GM23248 (cell line): ENCODE results near the gene NKG7. TPM values are rescaled to one million over a fixed set of nuclear protein-coding genes. Genes with fewer than 3 reads are reported as not detected.

Experiments used
- DNase-seq: peaks from one replicate; pipeline ENCODE4 v3.0.0-alpha.2; 2015
- H2AFZ ChIP-seq: fragments of 200-600 bp; sonication (generic); 2 replicates; pipeline ENCODE4 v1.6.1; 2016; ENCODE audit warnings: antibody characterized with exemption
- H3F3A ChIP-seq: fragments of 200-600 bp; sonication (generic); 2 replicates; pipeline ENCODE4 v1.6.1; 2016; ENCODE audit warnings: mild to moderate bottlenecking, antibody characterized with exemption, mixed run types; ENCODE audit not compliant: insufficient read depth
- H3K27ac ChIP-seq: fragments of 200-600 bp; sonication (generic); 2 replicates; pipeline ENCODE4 v1.5.1; 2016; ENCODE audit warnings: mild to moderate bottlenecking
- H3K27me3 ChIP-seq: fragments of 200-600 bp; sonication (generic); replicated peaks from 2 replicates; pipeline ENCODE4 v1.6.1; 2016; ENCODE audit warnings: mild to moderate bottlenecking; ENCODE audit not compliant: insufficient read depth
- H3K36me3 ChIP-seq: fragments of 200-600 bp; sonication (generic); 2 replicates; pipeline ENCODE4 v1.6.1; 2016; ENCODE audit warnings: low read depth, mild to moderate bottlenecking
- H3K4me1 ChIP-seq: fragments of 200-600 bp; sonication (generic); 2 replicates; pipeline ENCODE4 v1.6.1; 2016; ENCODE audit warnings: mild to moderate bottlenecking; ENCODE audit not compliant: insufficient read depth
- H3K4me2 ChIP-seq: fragments of 200-600 bp; sonication (generic); one replicate; pipeline ENCODE4 v1.6.1; 2016; ENCODE audit warnings: mild to moderate bottlenecking; ENCODE audit not compliant: unreplicated experiment
- H3K4me3 ChIP-seq: fragments of 200-600 bp; sonication (generic); 2 replicates; pipeline ENCODE4 v1.5.1; 2016; ENCODE audit warnings: mild to moderate bottlenecking
- H3K79me2 ChIP-seq: fragments of 200-600 bp; sonication (generic); 2 replicates; pipeline ENCODE4 v1.6.1; 2016; ENCODE audit warnings: mild to moderate bottlenecking; ENCODE audit not compliant: insufficient read depth
- H3K9ac ChIP-seq: fragments of 200-600 bp; sonication (generic); 2 replicates; pipeline ENCODE4 v1.6.1; 2016; ENCODE audit warnings: mild to moderate bottlenecking
- H3K9me2 ChIP-seq: fragments of 200-600 bp; sonication (generic); 2 replicates; pipeline ENCODE4 v1.6.1; 2016; ENCODE audit warnings: mixed run types, mild to moderate bottlenecking, moderate library complexity; ENCODE audit not compliant: insufficient read depth
- H3K9me3 ChIP-seq: fragments of 200-600 bp; sonication (generic); one replicate; pipeline ENCODE4 v1.6.1; 2017; ENCODE audit warnings: low read depth
- H4K20me1 ChIP-seq: fragments of 200-600 bp; sonication (generic); 2 replicates; pipeline ENCODE4 v1.6.0; 2016; ENCODE audit not compliant: insufficient read depth
- EZH2 ChIP-seq: fragments of 200-600 bp; sonication (generic); IDR thresholded peaks from 2 replicates; pipeline ENCODE4 v1.6.1; 2018; ENCODE audit warnings: antibody characterized with exemption, mild to moderate bottlenecking; ENCODE audit not compliant: insufficient read depth, poor library complexity, severe bottlenecking
- EZH2phosphoT487 ChIP-seq: fragments of 200-600 bp; sonication (generic); IDR thresholded peaks from 2 replicates; pipeline ENCODE4 v1.6.1; 2018; ENCODE audit warnings: antibody characterized with exemption, moderate library complexity, mild to moderate bottlenecking, low read depth; ENCODE audit not compliant: insufficient read depth
- WGBS, 2 experiments: methylation state at CpG; one replicate each; pipeline ENCODE4 v1.1.6; 2015 to 2017; ENCODE audit warnings: low lambda C conversion rate in 2 of 2, low coverage in 1 of 2; ENCODE audit errors: missing lambda C conversion rate in 2 of 2; 5-methylcytosine and 5-hydroxymethylcytosine counted together
- in situ Hi-C: fragments of 300-500 bp; cut with MboI; formaldehyde crosslinking; loops from 2 replicates; pipeline ENCODE4 v1.15.0; 2020
- polyA plus RNA-seq: library from polyadenylated mRNA; unstranded; fragments of >200 nt; fragmentation: Nextera tagmentation; extraction: Ambion mirVana; gene quantifications from 2 replicates; pipeline ENCODE4 v1.2.1, GENCODE V29; 2016
- total RNA-seq: library from RNA; depleted of rRNA; stranded (reverse); fragments of >200 nt; shearing (Covaris generic); gene quantifications from 2 replicates; pipeline ENCODE4 v1.2.3, GENCODE V29; 2014

NKG7 gene
- total and polyA plus RNA-seq, 2 experiments from 2014 or later: not detected

GRCh38 chr19:51330366-51330765 is 42.1 kb downstream of the NKG7 start:
- no peaks in the 10 kb centered on the region for H3K36me3 ChIP-seq
- no peak overlapping the region for H3K4me2 ChIP-seq
- no peaks in the 10 kb centered on the region for H4K20me1 ChIP-seq
- H2AFZ ChIP-seq: no peak overlapping the region
- H3K9ac ChIP-seq: no peak overlapping the region
- no peak for DNase-seq
- 90 to 96% methylated on average over 4 of the region's 4 CpGs for WGBS, 2 experiments
- in situ Hi-C loops: no loop called here
- peaks cover 14% of the 10 kb centered on the region for H3K27me3 ChIP-seq
- H3K27ac ChIP-seq: no peak overlapping the region
- H3F3A ChIP-seq: no peaks in the 10 kb centered on the region
- H3K4me1 ChIP-seq: peaks cover 4% of the 10 kb centered on the region
- H3K9me2 ChIP-seq: no peaks in the 10 kb centered on the region
- H3K9me3 ChIP-seq: no peaks in the 10 kb centered on the region
- no peaks in the 10 kb centered on the region for H3K79me2 ChIP-seq
- H3K4me3 ChIP-seq: no peak overlapping the region
- TF ChIP-seq EZH2phosphoT487 (no peak), EZH2 (no peak)

DNA sequence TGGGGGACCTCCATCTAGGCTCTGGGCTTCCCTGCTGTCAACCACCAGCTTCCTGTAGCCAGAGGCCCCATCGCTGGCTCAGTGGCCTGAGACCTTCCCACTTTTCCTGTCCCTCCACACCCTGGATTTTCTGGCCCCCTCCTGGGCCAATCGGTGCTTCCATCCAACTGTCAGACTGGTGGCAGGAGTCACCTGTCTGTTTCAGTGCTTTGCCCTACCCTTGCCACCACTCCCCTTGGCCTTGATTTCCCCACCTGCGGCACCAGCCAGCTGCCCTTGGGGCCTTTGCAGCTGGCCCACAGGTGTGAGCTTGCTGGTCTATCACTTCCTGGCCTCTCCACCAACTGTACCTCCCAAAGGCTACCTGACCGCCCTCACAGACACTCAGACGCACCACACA is 43.0 kb downstream of the NKG7 start:
- Histone ChIP-seq H3K36me3 (no peaks in the 10 kb centered on the region), H3K27ac (no peak overlapping the region), H3K4me1 (peaks cover 4% of the 10 kb centered on the region), H3K27me3 (peaks cover 14% of the 10 kb centered on the region), H3F3A (no peaks in the 10 kb centered on the region), H3K4me3 (no peak overlapping the region), H2AFZ (no peak overlapping the region), H3K79me2 (no peaks in the 10 kb centered on the region), H3K9ac (no peak overlapping the region), H3K4me2 (no peak overlapping the region), H3K9me2 (no peaks in the 10 kb centered on the region), H3K9me3 (no peaks in the 10 kb centered on the region), H4K20me1 (no peaks in the 10 kb centered on the region)
- 81 to 85% methylated on average over 5 of the region's 5 CpGs for WGBS, 2 experiments
- in situ Hi-C loops: no loop called here
- DNase-seq: no peak
- TF ChIP-seq EZH2: no peak
- no peak for TF ChIP-seq EZH2phosphoT487

DNA sequence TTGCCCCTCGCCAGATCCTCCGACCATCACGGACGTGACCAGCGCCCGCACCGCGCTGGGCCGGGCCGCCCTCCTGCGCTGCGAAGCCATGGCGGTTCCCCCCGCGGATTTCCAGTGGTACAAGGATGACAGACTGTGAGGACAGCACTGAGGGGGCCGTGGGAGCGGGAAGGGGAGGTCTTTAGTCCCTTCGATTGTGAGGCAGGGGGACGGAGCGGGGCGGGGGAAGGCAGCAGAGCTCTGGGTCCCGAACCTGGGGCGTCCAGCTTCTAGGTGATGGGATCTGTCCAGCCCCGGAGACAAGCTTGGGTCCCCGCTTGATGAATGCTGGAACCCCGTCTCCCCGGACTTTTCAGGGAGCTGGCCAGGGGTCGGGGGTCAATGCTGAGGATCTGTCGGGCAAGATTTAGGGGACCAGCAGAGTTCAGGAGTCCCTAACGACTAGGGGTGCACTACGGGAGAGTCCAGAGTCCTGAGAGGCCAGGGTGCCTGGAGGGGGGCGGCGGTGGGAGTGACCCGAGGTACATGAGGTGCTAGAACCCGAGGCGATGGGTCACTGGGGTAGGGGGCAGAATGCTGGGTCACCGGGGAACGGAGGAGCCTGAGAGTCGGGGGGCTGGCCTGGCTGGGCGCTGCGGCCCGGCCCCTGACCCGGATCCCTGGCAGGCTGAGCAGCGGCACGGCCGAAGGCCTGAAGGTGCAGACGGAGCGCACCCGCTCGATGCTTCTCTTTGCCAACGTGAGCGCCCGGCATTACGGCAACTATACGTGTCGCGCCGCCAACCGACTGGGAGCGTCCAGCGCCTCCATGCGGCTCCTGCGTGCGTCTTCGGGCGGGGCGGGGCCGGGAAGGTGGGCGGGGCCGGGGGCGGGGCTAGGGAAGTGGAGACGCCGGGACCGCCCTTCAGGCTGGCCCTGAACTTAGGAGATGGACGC is 45.1 kb downstream of the NKG7 start:
- H3K4me1 ChIP-seq: peaks cover 4% of the 10 kb centered on the region
- H3K4me2 ChIP-seq: peak overlapping the region; percentile 47
- H3K79me2 ChIP-seq: no peaks in the 10 kb centered on the region
- peak overlapping the region; percentile 50 for H3K4me3 ChIP-seq
- H2AFZ ChIP-seq: peak overlapping the region; percentile 50; the same call in 1 of the 2 replicates
- in situ Hi-C loops: no loop called here
- H3K9me2 ChIP-seq: no peaks in the 10 kb centered on the region
- no peaks in the 10 kb centered on the region for H3K9me3 ChIP-seq
- peak; percentile 83 for DNase-seq
- no peaks in the 10 kb centered on the region for H3F3A ChIP-seq
- peak; percentile 59 for TF ChIP-seq EZH2
- no peak for TF ChIP-seq EZH2phosphoT487
- H4K20me1 ChIP-seq: no peaks in the 10 kb centered on the region
- H3K27ac ChIP-seq: no peak overlapping the region
- H3K9ac ChIP-seq: no peak overlapping the region
- WGBS, 2 experiments: 3 to 4% methylated on average over 54 to 70 of the region's 75 CpGs
- no peaks in the 10 kb centered on the region for H3K36me3 ChIP-seq
- peaks cover 14% of the 10 kb centered on the region for H3K27me3 ChIP-seq

DNA sequence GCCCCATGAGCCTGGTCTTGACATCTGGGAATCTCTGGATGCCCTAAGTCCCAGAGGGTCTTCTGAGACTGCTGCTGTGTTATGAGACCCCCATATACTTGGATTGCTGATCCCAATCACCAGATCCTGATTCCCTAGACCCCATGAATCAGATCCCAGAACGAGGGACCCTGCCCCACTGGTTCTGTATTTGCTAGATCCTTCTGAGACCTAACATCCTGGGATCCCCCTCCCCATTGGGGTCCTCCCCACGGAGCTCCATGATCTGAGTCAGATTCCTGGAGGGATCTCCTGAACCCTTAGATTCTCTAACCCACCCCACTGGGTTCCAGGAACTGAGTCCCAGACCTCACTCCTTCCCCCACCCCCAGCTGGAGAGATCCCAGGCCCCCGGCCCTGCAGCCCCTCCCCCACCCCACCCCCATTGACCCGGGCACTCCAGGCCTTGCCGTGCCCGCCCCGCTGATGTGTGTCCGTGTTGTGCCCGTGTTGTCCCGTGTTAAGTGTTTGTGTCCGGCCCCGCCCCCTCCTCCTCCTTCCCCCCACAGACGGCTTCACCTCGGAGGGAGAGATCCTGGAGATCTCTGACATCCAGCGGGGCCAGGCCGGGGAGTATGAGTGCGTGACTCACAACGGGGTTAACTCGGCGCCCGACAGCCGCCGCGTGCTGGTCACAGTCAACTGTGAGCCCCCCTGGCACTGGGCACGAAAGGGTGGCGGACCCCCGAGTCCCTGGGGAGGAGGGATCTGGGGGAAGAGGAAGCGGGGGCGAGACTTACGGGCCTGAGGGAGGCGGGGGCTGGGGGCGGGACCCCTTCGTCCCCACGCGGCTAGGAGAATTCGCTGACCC is 46.0 kb downstream of the NKG7 start:
- Histone ChIP-seq H3K27me3 (peaks cover 14% of the 10 kb centered on the region), H3K4me2 (no peak overlapping the region), H3K79me2 (no peaks in the 10 kb centered on the region), H2AFZ (0 out of 2 replicates have a peak overlapping the region, but pooled peaks have one; percentile 50), H3K4me3 (no peak overlapping the region), H3K36me3 (no peaks in the 10 kb centered on the region), H3K4me1 (peaks cover 4% of the 10 kb centered on the region), H4K20me1 (no peaks in the 10 kb centered on the region), H3K9me3 (no peaks in the 10 kb centered on the region), H3K27ac (no peak overlapping the region), H3F3A (no peaks in the 10 kb centered on the region), H3K9ac (no peak overlapping the region), H3K9me2 (no peaks in the 10 kb centered on the region)
- WGBS, 2 experiments: 11 to 14% methylated on average over 17 to 36 of the region's 36 CpGs
- TF ChIP-seq EZH2 (no peak), EZH2phosphoT487 (no peak)
- in situ Hi-C loops: no loop called here
- DNase-seq: no peak
